Breast epithelium (tissue), 3 donors: ENCODE measurements around the gene ERCC6.

Experiments used
- CTCF ChIP-seq, 3 donors: fragments of 450-650 bp; IDR thresholded peaks; one replicate each; pipeline ENCODE4 v1.5.1; 2016 to 2017; ENCODE audit warnings: antibody characterized with exemption in 3 of 3, mild to moderate bottlenecking in 3 of 3, moderate library complexity in 3 of 3
- POLR2A ChIP-seq: fragments of 450-650 bp; IDR thresholded peaks from one replicate; pipeline ENCODE4 v1.6.1; 2016; ENCODE audit warnings: antibody characterized with exemption, mild to moderate bottlenecking, moderate library complexity

GRCh38 chr10:49474901-49475300 lies 64.0 kb downstream of the ERCC6 start:
- TF ChIP-seq CTCF (IDR thresholded peaks at IDR 0.05) (no peak), POLR2A (no peak)
